Measurements from ENCODE around the gene SLC25A34. TPM values are rescaled to one million over a fixed set of nuclear protein-coding genes. Genes with fewer than 3 reads are reported as not detected.

The SLC25A34 gene
- total and polyA plus RNA-seq, 10 of the 15 experiments (the other 5 are each of a cell fraction or from before 2014, with no cell fraction given) = 0.02 to 1.6 (median 0.39) TPM

DNA sequence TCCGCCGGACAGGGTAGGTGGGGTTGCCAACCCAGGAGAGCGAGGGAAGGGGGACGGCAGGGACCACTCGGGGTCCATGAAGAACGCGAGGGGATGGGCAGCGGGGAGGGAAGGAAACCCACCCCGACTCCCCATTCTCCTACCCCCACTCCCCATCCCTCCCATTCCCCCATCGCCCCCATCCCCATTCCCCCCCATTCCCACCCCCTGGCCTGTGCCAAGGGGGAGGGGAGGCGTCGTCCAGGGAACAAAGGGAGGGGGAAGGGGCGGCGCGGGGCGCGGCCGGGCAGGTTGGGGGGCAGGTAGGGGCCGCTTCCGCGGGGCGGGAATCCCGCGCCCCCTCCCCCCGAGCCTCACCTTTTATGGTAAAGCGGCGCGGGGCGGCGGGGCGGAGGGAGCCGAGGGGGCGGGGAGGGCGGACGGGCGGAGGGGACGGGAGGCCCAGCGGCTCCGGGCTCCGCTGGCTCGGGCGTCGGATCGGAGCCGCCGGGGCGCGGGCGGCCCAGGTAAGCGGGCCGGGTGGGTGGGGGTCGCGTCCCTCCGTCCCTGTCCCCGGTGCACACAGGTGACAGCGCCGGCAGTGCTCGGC is 22.4 kb downstream of the SLC25A34 start, which contains the start of gene FBLIM1:
Gene FBLIM1 (plus strand): TSS at position 453 of the 589 bp plus-strand sequence. CDS start 6,189 bp downstream, outside the sequence.
- in situ Hi-C loops (cut with MboI) (no loop called here), intact Hi-C loops (cut with micrococcal nuclease; ENCODE audit: unreplicated experiment) (no loop called here)
- Histone ChIP-seq H3K79me2 (ENCODE audit: control insufficient read depth, insufficient read depth, low read length) (no peaks in the 10 kb centered on the region), H3K4me3 (no peak within 1 kb of the TSS), H3K4me1 (ENCODE audit: control insufficient read depth, insufficient read depth, low read length) (no peaks in the 10 kb centered on the region), H4K20me1 (ENCODE audit: control insufficient read depth, insufficient read depth) (no peaks in the 10 kb centered on the region), H3K27ac (ENCODE audit: control insufficient read depth, insufficient read depth) (no peak within 1 kb of the TSS), H3K9ac (ENCODE audit: control insufficient read depth, insufficient read depth, low read length) (no peak within 1 kb of the TSS), H3K27me3 (replicated peaks in 1 of 2; ENCODE audit: control insufficient read depth in 2 of 2, insufficient read depth in 2 of 2, low read length in 1 of 2) (peaks cover 8 to 22% of the 10 kb centered on the region in 2 experiments; a peak in 3 of 4 replicates), H3K9me3 (replicated peaks; ENCODE audit: control insufficient read depth, insufficient read depth, low read length) (no peaks in the 10 kb centered on the region), H3K36me3 (ENCODE audit: control insufficient read depth in 2 of 2, insufficient read depth in 2 of 2, low read length in 1 of 2) (no peaks in the 10 kb centered on the region), H2AFZ (ENCODE audit: control insufficient read depth, low read depth, low read length) (no peak within 1 kb of the TSS), H3K4me2 (ENCODE audit: control insufficient read depth, insufficient read depth) (no peak within 1 kb of the TSS)
- 20% methylated on average over 8 of the region's 58 CpGs for WGBS (ENCODE audit: insufficient coverage, insufficient replicate concordance, low lambda C conversion rate, missing lambda C conversion rate)
- no peak for FAIRE-seq
- ATAC-seq = no peak
- DNase-seq (ENCODE audit: low read depth, low spot score) = no peak
- ChIA-PET RAD21 (ENCODE audit: unreplicated experiment) (no interaction called here), CTCF (no interaction called here), SMC1A (ENCODE audit: uncharacterized antibody, unreplicated experiment) (no interaction called here), POLR2A (no interaction called here)
- BruUV-seq (replicated peaks) = no TSS peak
- TF ChIP-seq, protein P1, sequence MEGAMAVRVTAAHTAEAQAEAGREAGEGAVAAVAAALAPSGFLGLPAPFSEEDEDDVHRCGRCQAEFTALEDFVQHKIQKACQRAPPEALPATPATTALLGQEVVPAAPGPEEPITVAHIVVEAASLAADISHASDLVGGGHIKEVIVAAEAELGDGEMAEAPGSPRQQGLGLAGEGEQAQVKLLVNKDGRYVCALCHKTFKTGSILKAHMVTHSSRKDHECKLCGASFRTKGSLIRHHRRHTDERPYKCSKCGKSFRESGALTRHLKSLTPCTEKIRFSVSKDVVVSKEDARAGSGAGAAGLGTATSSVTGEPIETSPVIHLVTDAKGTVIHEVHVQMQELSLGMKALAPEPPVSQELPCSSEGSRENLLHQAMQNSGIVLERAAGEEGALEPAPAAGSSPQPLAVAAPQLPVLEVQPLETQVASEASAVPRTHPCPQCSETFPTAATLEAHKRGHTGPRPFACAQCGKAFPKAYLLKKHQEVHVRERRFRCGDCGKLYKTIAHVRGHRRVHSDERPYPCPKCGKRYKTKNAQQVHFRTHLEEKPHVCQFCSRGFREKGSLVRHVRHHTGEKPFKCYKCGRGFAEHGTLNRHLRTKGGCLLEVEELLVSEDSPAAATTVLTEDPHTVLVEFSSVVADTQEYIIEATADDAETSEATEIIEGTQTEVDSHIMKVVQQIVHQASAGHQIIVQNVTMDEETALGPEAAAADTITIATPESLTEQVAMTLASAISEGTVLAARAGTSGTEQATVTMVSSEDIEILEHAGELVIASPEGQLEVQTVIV (IDR thresholded peaks at IDR 0.05; ENCODE audit: borderline replicate concordance, partially characterized antibody) = no peak
- TF ChIP-seq CEBPB (IDR thresholded peaks at IDR 0.05; ENCODE audit: borderline replicate concordance in 1 of 2, low read depth in 2 of 2, low read length in 2 of 2) (no peak), ASH2L (IDR thresholded peaks at IDR 0.05; ENCODE audit: borderline replicate concordance, low read depth) (no peak), ZZZ3 (IDR thresholded peaks at IDR 0.05; ENCODE audit: control insufficient read depth, insufficient read length, low read depth) (no peak), EZH2 (IDR thresholded peaks at IDR 0.05; ENCODE audit: borderline replicate concordance, control insufficient read depth, low read depth, low read length) (no peak), SREBF1 (IDR thresholded peaks at IDR 0.05; ENCODE audit: low read length) (no peak), WRNIP1 (IDR thresholded peaks at IDR 0.05; ENCODE audit: borderline replicate concordance, low read depth, low read length) (no peak), ZNF207 (IDR thresholded peaks at IDR 0.05; ENCODE audit: borderline replicate concordance) (no peak), SUZ12 (IDR thresholded peaks at IDR 0.05; ENCODE audit: unreplicated experiment) (no peak), CBFB (IDR thresholded peaks at IDR 0.05; ENCODE audit: low read depth) (no peak)
- TF ChIP-seq, protein P2, sequence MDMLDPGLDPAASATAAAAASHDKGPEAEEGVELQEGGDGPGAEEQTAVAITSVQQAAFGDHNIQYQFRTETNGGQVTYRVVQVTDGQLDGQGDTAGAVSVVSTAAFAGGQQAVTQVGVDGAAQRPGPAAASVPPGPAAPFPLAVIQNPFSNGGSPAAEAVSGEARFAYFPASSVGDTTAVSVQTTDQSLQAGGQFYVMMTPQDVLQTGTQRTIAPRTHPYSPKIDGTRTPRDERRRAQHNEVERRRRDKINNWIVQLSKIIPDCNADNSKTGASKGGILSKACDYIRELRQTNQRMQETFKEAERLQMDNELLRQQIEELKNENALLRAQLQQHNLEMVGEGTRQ (IDR thresholded peaks at IDR 0.05; ENCODE audit: borderline replicate concordance, low read depth, low read length) = no peak
- TF ChIP-seq, protein P3, sequence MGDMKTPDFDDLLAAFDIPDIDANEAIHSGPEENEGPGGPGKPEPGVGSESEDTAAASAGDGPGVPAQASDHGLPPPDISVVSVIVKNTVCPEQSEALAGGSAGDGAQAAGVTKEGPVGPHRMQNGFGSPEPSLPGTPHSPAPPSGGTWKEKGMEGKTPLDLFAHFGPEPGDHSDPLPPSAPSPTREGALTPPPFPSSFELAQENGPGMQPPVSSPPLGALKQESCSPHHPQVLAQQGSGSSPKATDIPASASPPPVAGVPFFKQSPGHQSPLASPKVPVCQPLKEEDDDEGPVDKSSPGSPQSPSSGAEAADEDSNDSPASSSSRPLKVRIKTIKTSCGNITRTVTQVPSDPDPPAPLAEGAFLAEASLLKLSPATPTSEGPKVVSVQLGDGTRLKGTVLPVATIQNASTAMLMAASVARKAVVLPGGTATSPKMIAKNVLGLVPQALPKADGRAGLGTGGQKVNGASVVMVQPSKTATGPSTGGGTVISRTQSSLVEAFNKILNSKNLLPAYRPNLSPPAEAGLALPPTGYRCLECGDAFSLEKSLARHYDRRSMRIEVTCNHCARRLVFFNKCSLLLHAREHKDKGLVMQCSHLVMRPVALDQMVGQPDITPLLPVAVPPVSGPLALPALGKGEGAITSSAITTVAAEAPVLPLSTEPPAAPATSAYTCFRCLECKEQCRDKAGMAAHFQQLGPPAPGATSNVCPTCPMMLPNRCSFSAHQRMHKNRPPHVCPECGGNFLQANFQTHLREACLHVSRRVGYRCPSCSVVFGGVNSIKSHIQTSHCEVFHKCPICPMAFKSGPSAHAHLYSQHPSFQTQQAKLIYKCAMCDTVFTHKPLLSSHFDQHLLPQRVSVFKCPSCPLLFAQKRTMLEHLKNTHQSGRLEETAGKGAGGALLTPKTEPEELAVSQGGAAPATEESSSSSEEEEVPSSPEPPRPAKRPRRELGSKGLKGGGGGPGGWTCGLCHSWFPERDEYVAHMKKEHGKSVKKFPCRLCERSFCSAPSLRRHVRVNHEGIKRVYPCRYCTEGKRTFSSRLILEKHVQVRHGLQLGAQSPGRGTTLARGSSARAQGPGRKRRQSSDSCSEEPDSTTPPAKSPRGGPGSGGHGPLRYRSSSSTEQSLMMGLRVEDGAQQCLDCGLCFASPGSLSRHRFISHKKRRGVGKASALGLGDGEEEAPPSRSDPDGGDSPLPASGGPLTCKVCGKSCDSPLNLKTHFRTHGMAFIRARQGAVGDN (IDR thresholded peaks at IDR 0.05) = no peak
- TF ChIP-seq, protein P4, sequence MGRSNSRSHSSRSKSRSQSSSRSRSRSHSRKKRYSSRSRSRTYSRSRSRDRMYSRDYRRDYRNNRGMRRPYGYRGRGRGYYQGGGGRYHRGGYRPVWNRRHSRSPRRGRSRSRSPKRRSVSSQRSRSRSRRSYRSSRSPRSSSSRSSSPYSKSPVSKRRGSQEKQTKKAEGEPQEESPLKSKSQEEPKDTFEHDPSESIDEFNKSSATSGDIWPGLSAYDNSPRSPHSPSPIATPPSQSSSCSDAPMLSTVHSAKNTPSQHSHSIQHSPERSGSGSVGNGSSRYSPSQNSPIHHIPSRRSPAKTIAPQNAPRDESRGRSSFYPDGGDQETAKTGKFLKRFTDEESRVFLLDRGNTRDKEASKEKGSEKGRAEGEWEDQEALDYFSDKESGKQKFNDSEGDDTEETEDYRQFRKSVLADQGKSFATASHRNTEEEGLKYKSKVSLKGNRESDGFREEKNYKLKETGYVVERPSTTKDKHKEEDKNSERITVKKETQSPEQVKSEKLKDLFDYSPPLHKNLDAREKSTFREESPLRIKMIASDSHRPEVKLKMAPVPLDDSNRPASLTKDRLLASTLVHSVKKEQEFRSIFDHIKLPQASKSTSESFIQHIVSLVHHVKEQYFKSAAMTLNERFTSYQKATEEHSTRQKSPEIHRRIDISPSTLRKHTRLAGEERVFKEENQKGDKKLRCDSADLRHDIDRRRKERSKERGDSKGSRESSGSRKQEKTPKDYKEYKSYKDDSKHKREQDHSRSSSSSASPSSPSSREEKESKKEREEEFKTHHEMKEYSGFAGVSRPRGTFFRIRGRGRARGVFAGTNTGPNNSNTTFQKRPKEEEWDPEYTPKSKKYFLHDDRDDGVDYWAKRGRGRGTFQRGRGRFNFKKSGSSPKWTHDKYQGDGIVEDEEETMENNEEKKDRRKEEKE (IDR thresholded peaks at IDR 0.05) = no peak

All from GM12878 (cell line).